Brain microvascular endothelial cell (primary cell): Measurements from ENCODE around the gene SOD1.

Source experiments
- DNase-seq: peaks from one replicate; pipeline ENCODE4 v3.0.0-alpha.2; 2020
- H3K27ac ChIP-seq: fragments of 250-450 bp; sonication (Bioruptor Pico); 2 replicates; pipeline ENCODE4 v1.5.1; 2020; ENCODE audit warnings: mild to moderate bottlenecking, moderate library complexity
- H3K27me3 ChIP-seq: fragments of 250-450 bp; sonication (Bioruptor Pico); replicated peaks from 2 replicates; pipeline ENCODE4 v1.5.1; 2020; ENCODE audit warnings: mild to moderate bottlenecking
- H3K36me3 ChIP-seq: fragments of 250-450 bp; sonication (Bioruptor Pico); replicated peaks from 2 replicates; pipeline ENCODE4 v1.5.1; 2020; ENCODE audit warnings: mild to moderate bottlenecking
- H3K4me3 ChIP-seq: 2 replicates; pipeline ENCODE4 v1.5.1; 2011; ENCODE audit warnings: low read depth, mild to moderate bottlenecking, control low read depth, low read length, moderate library complexity
- in situ Hi-C: cut with HindIII; loops from 2 replicates; pipeline ENCODE4 v1.10.0; 2017; ENCODE audit warnings: low sequenced_read_pairs, low pct_ligation_motif_present
- TF ChIP-seq, protein P1 (sequence below): IDR thresholded peaks from 2 replicates; pipeline ENCODE4 v1.5.1; 2011; ENCODE audit warnings: low read depth, mild to moderate bottlenecking, moderate library complexity, low read length, control low read depth, inconsistent platforms; ENCODE audit errors: missing control alignments

The SOD1 gene

DNA sequence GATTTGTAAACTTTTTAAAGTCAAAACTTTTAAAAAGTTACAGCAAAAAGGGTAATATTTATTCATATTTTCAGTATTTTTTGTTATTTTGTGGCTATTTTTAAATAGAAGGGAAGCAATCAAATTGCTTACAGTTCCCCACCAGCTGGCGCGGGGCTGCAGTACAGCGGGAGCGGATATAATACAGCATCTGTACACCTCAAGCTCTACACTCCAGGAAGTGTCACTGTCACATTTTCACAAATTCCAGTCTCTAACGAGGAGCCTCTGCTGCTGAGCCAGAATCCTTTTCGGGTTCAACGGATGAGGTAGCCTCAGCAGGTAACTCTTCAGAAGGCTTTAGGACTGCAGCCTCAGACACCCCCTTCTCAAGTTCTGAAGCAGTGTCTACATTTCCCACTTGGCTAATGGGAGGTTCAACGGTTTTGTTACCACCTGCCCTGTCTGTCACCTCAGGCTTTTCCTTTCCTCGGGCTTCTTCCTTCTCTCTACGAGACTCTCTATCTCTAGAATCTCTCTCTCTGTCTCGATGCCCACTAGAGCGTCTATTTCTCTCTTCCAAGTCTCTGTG lies 11.7 kb downstream of the SOD1 start:
- DNase-seq, result no peak

DNA sequence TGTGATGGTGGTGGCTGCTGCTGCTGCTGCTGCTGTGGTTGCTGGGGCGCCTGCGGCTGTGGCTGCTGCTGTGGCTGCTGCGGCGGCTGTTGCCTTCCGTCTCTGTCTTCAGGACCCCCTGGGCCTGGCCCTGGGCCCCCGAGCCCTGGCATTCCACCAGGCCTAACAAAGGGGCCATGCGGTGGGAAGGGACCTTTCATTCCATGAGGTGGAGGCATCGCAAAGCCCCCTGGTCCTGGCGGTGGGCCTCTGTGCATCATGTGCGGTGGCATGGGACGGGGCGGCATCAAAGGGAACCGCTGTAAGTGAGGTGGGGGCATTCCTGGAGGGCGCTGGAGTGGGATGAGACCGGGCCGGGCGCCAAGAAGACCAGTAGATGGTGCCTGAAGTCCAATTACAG lies 12.4 kb downstream of the SOD1 start:
- H3K4me3 ChIP-seq, result no peak overlapping the region
- DNase-seq, result no peak
- peaks cover 28% of the 10 kb centered on the region for H3K36me3 ChIP-seq
- in situ Hi-C loops, result no loop called here
- H3K27me3 ChIP-seq, result no peaks in the 10 kb centered on the region
- no peak overlapping the region for H3K27ac ChIP-seq
- TF ChIP-seq, protein P1, sequence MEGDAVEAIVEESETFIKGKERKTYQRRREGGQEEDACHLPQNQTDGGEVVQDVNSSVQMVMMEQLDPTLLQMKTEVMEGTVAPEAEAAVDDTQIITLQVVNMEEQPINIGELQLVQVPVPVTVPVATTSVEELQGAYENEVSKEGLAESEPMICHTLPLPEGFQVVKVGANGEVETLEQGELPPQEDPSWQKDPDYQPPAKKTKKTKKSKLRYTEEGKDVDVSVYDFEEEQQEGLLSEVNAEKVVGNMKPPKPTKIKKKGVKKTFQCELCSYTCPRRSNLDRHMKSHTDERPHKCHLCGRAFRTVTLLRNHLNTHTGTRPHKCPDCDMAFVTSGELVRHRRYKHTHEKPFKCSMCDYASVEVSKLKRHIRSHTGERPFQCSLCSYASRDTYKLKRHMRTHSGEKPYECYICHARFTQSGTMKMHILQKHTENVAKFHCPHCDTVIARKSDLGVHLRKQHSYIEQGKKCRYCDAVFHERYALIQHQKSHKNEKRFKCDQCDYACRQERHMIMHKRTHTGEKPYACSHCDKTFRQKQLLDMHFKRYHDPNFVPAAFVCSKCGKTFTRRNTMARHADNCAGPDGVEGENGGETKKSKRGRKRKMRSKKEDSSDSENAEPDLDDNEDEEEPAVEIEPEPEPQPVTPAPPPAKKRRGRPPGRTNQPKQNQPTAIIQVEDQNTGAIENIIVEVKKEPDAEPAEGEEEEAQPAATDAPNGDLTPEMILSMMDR, result no peak

More for the DNA sequence above, 11.7 kb downstream of the SOD1 start:
- in situ Hi-C loops, result no loop called here
- TF ChIP-seq, protein P1, result no peak
- peaks cover 33% of the 10 kb centered on the region for H3K36me3 ChIP-seq
- H3K4me3 ChIP-seq, result no peak overlapping the region
- H3K27ac ChIP-seq, result no peak overlapping the region
- H3K27me3 ChIP-seq, result no peaks in the 10 kb centered on the region

DNA sequence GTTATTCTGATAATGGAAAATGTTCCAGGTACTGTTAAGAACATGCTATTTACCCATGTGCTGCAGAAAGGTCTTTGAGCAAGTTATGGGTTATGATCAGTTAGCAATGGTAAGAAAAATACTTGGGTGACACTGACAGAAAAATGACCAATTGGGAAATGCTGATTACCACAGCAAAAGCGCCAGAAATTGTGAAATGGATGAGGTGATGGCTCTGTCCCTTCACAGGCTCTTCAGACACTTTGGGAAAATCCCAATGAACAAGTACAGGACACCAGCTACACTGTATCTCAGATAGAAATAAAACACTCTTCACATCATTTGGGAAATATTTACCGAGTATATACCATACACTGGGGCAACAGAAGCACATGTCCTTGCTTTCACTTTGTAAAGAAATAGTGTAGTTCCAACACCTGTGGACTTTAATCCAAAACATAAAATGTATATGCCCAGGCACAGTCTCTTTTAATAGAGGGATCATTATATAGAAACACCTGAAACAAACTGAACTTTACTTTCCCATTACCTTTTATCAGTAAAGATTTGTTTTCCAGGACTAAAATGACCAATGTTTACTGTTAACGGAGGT lies 13.9 kb downstream of the SOD1 start:
- H3K27ac ChIP-seq, result no peak overlapping the region
- H3K36me3 ChIP-seq, result peaks cover 13% of the 10 kb centered on the region
- no peaks in the 10 kb centered on the region for H3K27me3 ChIP-seq
- in situ Hi-C loops, result no loop called here
- TF ChIP-seq, protein P1, result no peak
- no peak for DNase-seq
- no peak overlapping the region for H3K4me3 ChIP-seq

DNA sequence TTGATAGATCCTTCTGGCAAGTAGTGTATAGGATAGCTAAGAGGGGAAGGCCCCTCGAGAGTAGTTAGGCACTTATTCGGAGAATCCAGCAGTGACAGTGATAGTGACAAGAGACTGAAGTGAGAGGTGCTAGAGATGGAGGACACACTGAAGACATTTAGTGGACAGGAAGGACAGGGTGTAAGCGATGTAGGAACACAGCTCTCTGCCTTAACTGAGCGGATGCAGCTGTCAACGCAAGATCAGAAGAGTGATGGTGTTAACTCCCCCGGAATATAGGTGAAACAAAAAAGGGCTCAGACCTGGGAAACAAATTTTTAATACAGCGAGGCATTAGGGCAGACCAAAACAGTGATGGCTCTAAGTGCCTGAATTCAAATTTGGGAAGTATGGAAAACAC lies 15.8 kb downstream of the SOD1 start:
- Histone ChIP-seq H3K4me3 (no peak overlapping the region), H3K27ac (no peak overlapping the region), H3K27me3 (no peaks in the 10 kb centered on the region), H3K36me3 (peaks cover 2% of the 10 kb centered on the region)
- TF ChIP-seq, protein P1, result no peak
- in situ Hi-C loops, result no loop called here
- no peak for DNase-seq

DNA sequence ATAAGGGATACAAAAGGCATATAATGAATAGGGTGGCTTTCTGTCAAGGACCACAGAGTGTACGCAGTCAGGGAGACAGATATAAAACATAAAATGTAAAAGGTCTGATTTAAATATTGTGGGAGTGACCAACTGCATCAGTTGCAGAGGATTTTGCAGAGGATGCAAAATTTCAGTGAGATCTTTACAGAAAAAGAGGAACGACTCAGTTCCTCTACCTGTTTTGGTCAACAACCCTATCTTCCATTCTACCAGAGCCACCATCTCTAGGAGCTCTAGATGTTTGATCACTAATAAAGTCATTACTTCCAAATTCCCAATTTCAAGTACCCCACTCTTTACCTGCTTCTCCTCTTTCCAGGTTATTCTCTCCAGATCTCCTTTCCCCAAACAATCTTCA lies 16.5 kb downstream of the SOD1 start:
- H3K27ac ChIP-seq, result no peak overlapping the region
- TF ChIP-seq, protein P1, result no peak

DNA sequence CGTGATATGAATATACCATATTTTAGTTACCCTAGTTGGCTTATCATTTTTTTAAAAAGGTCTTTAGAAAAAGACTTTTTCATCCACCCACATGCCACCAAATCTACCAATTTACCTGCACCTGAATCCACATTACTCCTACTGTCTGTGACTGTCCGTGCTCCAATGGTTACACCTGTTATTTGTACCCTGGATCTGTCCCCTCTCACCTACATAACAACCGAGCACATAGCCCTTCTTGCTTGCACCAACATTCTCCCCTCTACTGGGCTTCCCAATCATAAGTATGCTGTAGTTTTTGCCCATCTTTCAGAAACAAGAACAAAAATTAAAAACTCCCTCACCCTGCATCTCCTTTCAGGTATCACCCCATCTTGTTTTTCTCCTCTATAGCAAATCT lies 17.6 kb downstream of the SOD1 start:
- in situ Hi-C loops, result no loop called here
- H3K36me3 ChIP-seq, result peaks cover 5% of the 10 kb centered on the region
- no peaks in the 10 kb centered on the region for H3K27me3 ChIP-seq
- no peak overlapping the region for H3K4me3 ChIP-seq
- no peak for DNase-seq
- H3K27ac ChIP-seq, result no peak overlapping the region
- TF ChIP-seq, protein P1, result no peak

More for the DNA sequence above, 16.5 kb downstream of the SOD1 start:
- in situ Hi-C loops, result no loop called here
- DNase-seq, result no peak
- Histone ChIP-seq H3K4me3 (no peak overlapping the region), H3K36me3 (peaks cover 2% of the 10 kb centered on the region), H3K27me3 (no peaks in the 10 kb centered on the region)
